ENCODE data around the gene TMEM125. TPM values are rescaled to one million over a fixed set of nuclear protein-coding genes. Genes with fewer than 3 reads are reported as not detected.

TMEM125 gene
- total RNA-seq: not detected in 2 replicates

- intact Hi-C loops (cut with micrococcal nuclease): no loop called here
Observed at GRCh38 chr1:43269627-43270375, at the start of gene TMEM125. TSS of gene TMEM125 (plus strand) at chr1:43269983. CDS start at chr1:43272723, 2,740 bp downstream.

- intact Hi-C loops (cut with micrococcal nuclease): no loop called here
Observed at GRCh38 chr1:43220905-43221778, 48.6 kb upstream of the TMEM125 start.

GRCh38 chr1:43221797-43222196 is 48.0 kb upstream of the TMEM125 start:
- intact Hi-C loops (cut with micrococcal nuclease): no loop called here

- intact Hi-C loops (cut with micrococcal nuclease): no loop called here
Observed at GRCh38 chr1:43222879-43223278, 46.9 kb upstream of the TMEM125 start.

GRCh38 chr1:43225168-43225567 is 44.6 kb upstream of the TMEM125 start:
- intact Hi-C loops (cut with micrococcal nuclease): no loop called here

GRCh38 chr1:43227143-43227764 is 42.5 kb upstream of the TMEM125 start:
- intact Hi-C loops (cut with micrococcal nuclease): loop anchor here (1.0 kb wide), 1 partner anchor 187 kb away; no protein-coding TSS in a partner anchor

- intact Hi-C loops (cut with micrococcal nuclease): no loop called here
Observed at GRCh38 chr1:43229826-43230780, 39.7 kb upstream of the TMEM125 start.

- intact Hi-C loops (cut with micrococcal nuclease): no loop called here
Observed at GRCh38 chr1:43232074-43232473, 37.7 kb upstream of the TMEM125 start.

- intact Hi-C loops (cut with micrococcal nuclease): no loop called here
Observed at GRCh38 chr1:43232482-43232881, 37.3 kb upstream of the TMEM125 start.

GRCh38 chr1:43233631-43234030 is 36.2 kb upstream of the TMEM125 start:
- intact Hi-C loops (cut with micrococcal nuclease): no loop called here

GRCh38 chr1:43234267-43234666 is 35.5 kb upstream of the TMEM125 start:
- intact Hi-C loops (cut with micrococcal nuclease): no loop called here

- intact Hi-C loops (cut with micrococcal nuclease): no loop called here
Observed at GRCh38 chr1:43235040-43235439, 34.7 kb upstream of the TMEM125 start.

GRCh38 chr1:43235451-43236121 is 34.2 kb upstream of the TMEM125 start:
- intact Hi-C loops (cut with micrococcal nuclease): no loop called here

- intact Hi-C loops (cut with micrococcal nuclease): no loop called here
Observed at GRCh38 chr1:43237121-43237520, 32.7 kb upstream of the TMEM125 start.

GRCh38 chr1:43238085-43238484 is 31.7 kb upstream of the TMEM125 start:
- intact Hi-C loops (cut with micrococcal nuclease): loop anchor here (1.0 kb wide), 2 partner anchors 120 to 176 kb away; partner anchors contain the start of gene CDC20

- intact Hi-C loops (cut with micrococcal nuclease): loop anchor here (1.0 kb wide), 2 partner anchors 119 to 175 kb away; partner anchors contain the start of gene CDC20
Observed at GRCh38 chr1:43238991-43239469, 30.8 kb upstream of the TMEM125 start.

- intact Hi-C loops (cut with micrococcal nuclease): no loop called here
Observed at GRCh38 chr1:43239484-43239883, 30.3 kb upstream of the TMEM125 start.

- intact Hi-C loops (cut with micrococcal nuclease): no loop called here
Observed at GRCh38 chr1:43241413-43241836, 28.4 kb upstream of the TMEM125 start.

GRCh38 chr1:43243299-43243698 is 26.5 kb upstream of the TMEM125 start:
- intact Hi-C loops (cut with micrococcal nuclease): no loop called here
